K562 (cell line): ENCODE results near the gene TUT1. TPM values are rescaled to one million over a fixed set of nuclear protein-coding genes. Genes with fewer than 3 reads are reported as not detected.

Source experiments
- ARNT ChIP-seq, 2 experiments: fragments of 450-650 bp; IDR thresholded peaks; 2 replicates each; pipeline ENCODE4 v1.6.1; 2016; ENCODE audit warnings: mild to moderate bottlenecking in 1 of 2
- ASH1L ChIP-seq: fragments of 450-650 bp; IDR thresholded peaks from 2 replicates; pipeline ENCODE4 v1.6.1; 2018; ENCODE audit warnings: borderline replicate concordance, mild to moderate bottlenecking, low read depth; ENCODE audit not compliant: partially characterized antibody
- ATF6 ChIP-seq: sonication (generic); formaldehyde crosslinking; IDR thresholded peaks from 2 replicates; pipeline ENCODE4 v1.4.0; 2020; ENCODE audit warnings: mild to moderate bottlenecking, missing genetic modification reagents
- CBFA2T2 ChIP-seq: fragments of 450-650 bp; conservative IDR thresholded peaks from 2 replicates; pipeline ENCODE4 v1.6.1; 2017; ENCODE audit warnings: mild to moderate bottlenecking
- CSDE1 ChIP-seq, 2 experiments: fragments of 450-650 bp; IDR thresholded peaks; 2 replicates each; pipeline ENCODE4 v1.6.1; 2016; ENCODE audit warnings: mild to moderate bottlenecking in 1 of 2
- ETS1 ChIP-seq: conservative IDR thresholded peaks from 2 replicates; pipeline ENCODE4 v1.6.1; 2011; ENCODE audit warnings: low read depth, mild to moderate bottlenecking, low read length; ENCODE audit not compliant: control insufficient read depth
- HNRNPK ChIP-seq: fragments of 200-400 bp; formaldehyde crosslinking; IDR thresholded peaks from one replicate; pipeline ENCODE4 v1.6.1; 2018; ENCODE audit warnings: mild to moderate bottlenecking, low read depth, low read length; ENCODE audit not compliant: poor library complexity, severe bottlenecking
- LCOR ChIP-seq: sonication (generic); formaldehyde crosslinking; IDR thresholded peaks from 2 replicates; pipeline ENCODE4 v1.8.0; 2022; ENCODE audit warnings: mild to moderate bottlenecking, missing genetic modification reagents
- MCM7 ChIP-seq, 2 experiments: fragments of 450-650 bp; IDR thresholded peaks; 2 replicates each; pipeline ENCODE4 v1.6.1; 2016 to 2018
- MYBL2 ChIP-seq, 2 experiments: fragments of 450-650 bp in 1 of 2; sonication (generic) in 1 of 2; formaldehyde crosslinking in 1 of 2; IDR thresholded peaks; 2 replicates each; pipeline versions ENCODE4 v1.6.1 to v1.8.1; 2017 to 2022; ENCODE audit warnings: borderline replicate concordance in 1 of 2, inconsistent platforms in 1 of 2, low read depth in 1 of 2, mild to moderate bottlenecking in 1 of 2, missing genetic modification reagents in 1 of 2, moderate library complexity in 1 of 2
- TAF9B ChIP-seq: fragments of 450-650 bp; IDR thresholded peaks from 2 replicates; pipeline ENCODE4 v1.6.1; 2018; ENCODE audit warnings: mild to moderate bottlenecking; ENCODE audit not compliant: partially characterized antibody
- TEAD4 ChIP-seq, 2 experiments: sonication (generic) in 1 of 2; formaldehyde crosslinking in 1 of 2; IDR thresholded peaks; 2 replicates each; pipeline versions ENCODE4 v1.6.1 to v1.8.0; 2012 to 2022; ENCODE audit warnings: borderline replicate concordance in 1 of 2, inconsistent platforms in 1 of 2, low read length in 1 of 2, mild to moderate bottlenecking in 1 of 2, missing genetic modification reagents in 1 of 2
- ZBTB33 ChIP-seq: sonication (generic); formaldehyde crosslinking; IDR thresholded peaks from 2 replicates; pipeline ENCODE4 v1.8.1; 2023; ENCODE audit warnings: mild to moderate bottlenecking, missing genetic modification reagents
- polyA plus RNA-seq, 8 experiments: library from polyadenylated mRNA; depleted of rRNA in 4 of 8; stranded (reverse) in 5 of 8; unstranded in 3 of 8; fragments of >200 nt; fragmentation: Nextera tagmentation in 2 of 8; fragmentation: Illumina TruSeq in 1 of 8; extraction: Ambion mirVana in 2 of 8; extraction: Trizol in 1 of 8; gene quantifications; 2 replicates each; pipeline versions ENCODE4 v1.2.1 to v1.2.3, GENCODE V29; 2011 to 2014; ENCODE audit warnings: inconsistent platforms in 1 of 8, missing spikeins in 1 of 8
- total RNA-seq, 7 experiments: library from RNA; depleted of rRNA in 6 of 7; stranded (reverse); fragments of >200 nt in 6 of 7; fragmentation: Illumina TruSeq in 2 of 7; extraction: Trizol in 2 of 7; gene quantifications; 2 replicates each; pipeline versions ENCODE4 v1.2.1 to v1.2.3, GENCODE V29; 2011 to 2021; ENCODE audit warnings: low replicate concordance in 1 of 7
- TF ChIP-seq, protein P1 (sequence below): sonication (generic); formaldehyde crosslinking; IDR thresholded peaks from 2 replicates; pipeline ENCODE4 v1.9.0; 2022; ENCODE audit warnings: mild to moderate bottlenecking, missing genetic modification reagents
- TF ChIP-seq, protein P2 (sequence below): fragments of 250-450 bp; sonication (Bioruptor Pico); IDR thresholded peaks from 2 replicates; pipeline ENCODE4 v1.5.0; 2021; ENCODE audit warnings: mild to moderate bottlenecking, borderline replicate concordance

Gene TUT1
- total and polyA plus RNA-seq, 9 of the 15 experiments (the other 6 are each of a cell fraction or from before 2014, with no cell fraction given), result 0.66 to 44.3 (median 15.7) TPM

DNA sequence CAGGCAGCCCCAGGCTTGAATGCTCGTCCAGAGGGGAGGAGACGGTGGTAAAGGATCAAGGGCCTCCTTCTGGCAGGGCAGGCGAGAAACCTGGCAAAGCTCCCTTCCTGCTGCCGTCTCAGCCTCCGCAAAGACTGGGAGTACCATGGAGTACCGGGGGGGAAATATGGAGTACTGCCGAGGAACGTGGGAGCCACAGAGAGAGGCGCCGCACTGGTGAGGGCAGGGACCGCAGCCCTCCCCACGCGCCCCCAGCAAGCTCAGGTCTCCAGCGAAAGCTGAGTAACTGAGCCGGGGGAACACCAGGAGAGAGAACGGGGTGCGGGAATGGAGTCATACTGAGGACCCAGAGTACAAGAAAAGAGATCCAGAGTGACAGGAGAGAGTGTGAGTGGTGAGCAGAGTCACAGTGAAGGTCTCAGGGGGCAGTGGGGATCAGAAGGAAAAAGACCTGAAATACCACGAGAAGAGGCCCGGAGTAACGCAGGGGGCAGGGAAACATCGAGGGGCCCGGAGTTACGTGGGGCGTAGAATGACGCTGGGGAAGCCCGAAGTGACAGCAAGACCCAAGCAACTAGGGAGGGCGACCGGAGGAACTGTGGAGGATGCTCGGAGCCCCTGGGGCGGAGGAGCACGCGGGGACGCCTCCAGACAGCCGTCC lies 20.5 kb upstream of the TUT1 start (continued):
- TF ChIP-seq TEAD4 (IDR thresholded peaks at IDR 0.05; ENCODE audit: low read length) (peak; percentile 3; the same call in 1 of the 2 replicates), TEAD4 (CRISPR knock-in tag; IDR thresholded peaks at IDR 0.05; ENCODE audit: borderline replicate concordance) (no peak), CBFA2T2 (no peak), HNRNPK (no peak), TAF9B (no peak), MYBL2 (IDR thresholded peaks at IDR 0.05; ENCODE audit: low read depth) (no peak), MYBL2 (CRISPR knock-in tag; IDR thresholded peaks at IDR 0.05; ENCODE audit: borderline replicate concordance) (no peak), ATF6 (peak; percentile 69; the same call in 1 of the 2 replicates), ARNT (IDR thresholded peaks at IDR 0.05) (no peak; a peak in 1 of 4 replicates), ASH1L (no peak), ZBTB33 (CRISPR knock-in tag) (0 out of 2 replicates have a peak, but pooled peaks have one; percentile 5), ETS1 (no peak; the same call in 1 of the 2 replicates), MCM7 (IDR thresholded peaks at IDR 0.05) (no peak), LCOR (no peak), CSDE1 (IDR thresholded peaks at IDR 0.05) (no peak)
- TF ChIP-seq, protein P1, sequence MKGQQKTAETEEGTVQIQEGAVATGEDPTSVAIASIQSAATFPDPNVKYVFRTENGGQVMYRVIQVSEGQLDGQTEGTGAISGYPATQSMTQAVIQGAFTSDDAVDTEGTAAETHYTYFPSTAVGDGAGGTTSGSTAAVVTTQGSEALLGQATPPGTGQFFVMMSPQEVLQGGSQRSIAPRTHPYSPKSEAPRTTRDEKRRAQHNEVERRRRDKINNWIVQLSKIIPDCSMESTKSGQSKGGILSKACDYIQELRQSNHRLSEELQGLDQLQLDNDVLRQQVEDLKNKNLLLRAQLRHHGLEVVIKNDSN (CRISPR knock-in tag), result 0 out of 2 replicates have a peak, but pooled peaks have one; percentile 38
- TF ChIP-seq, protein P2, sequence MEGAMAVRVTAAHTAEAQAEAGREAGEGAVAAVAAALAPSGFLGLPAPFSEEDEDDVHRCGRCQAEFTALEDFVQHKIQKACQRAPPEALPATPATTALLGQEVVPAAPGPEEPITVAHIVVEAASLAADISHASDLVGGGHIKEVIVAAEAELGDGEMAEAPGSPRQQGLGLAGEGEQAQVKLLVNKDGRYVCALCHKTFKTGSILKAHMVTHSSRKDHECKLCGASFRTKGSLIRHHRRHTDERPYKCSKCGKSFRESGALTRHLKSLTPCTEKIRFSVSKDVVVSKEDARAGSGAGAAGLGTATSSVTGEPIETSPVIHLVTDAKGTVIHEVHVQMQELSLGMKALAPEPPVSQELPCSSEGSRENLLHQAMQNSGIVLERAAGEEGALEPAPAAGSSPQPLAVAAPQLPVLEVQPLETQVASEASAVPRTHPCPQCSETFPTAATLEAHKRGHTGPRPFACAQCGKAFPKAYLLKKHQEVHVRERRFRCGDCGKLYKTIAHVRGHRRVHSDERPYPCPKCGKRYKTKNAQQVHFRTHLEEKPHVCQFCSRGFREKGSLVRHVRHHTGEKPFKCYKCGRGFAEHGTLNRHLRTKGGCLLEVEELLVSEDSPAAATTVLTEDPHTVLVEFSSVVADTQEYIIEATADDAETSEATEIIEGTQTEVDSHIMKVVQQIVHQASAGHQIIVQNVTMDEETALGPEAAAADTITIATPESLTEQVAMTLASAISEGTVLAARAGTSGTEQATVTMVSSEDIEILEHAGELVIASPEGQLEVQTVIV (CRISPR knock-in tag), result no peak
